SU-DHL-6 (cell line): ENCODE data around the gene MAGEA3.
"Not testable (repeated sequence)": the region's sequence is repeated elsewhere in the genome, so short reads cannot be mapped to it uniquely, and the experiment has no call there.

Experiments used
- H2AFZ ChIP-seq: fragments of 200-600 bp; sonication (generic); 2 replicates; pipeline ENCODE4 v1.6.1; 2014; ENCODE audit warnings: low read depth, mild to moderate bottlenecking, moderate library complexity, mixed read lengths, antibody characterized with exemption, low read length; ENCODE audit not compliant: severe bottlenecking
- H3F3A ChIP-seq: fragments of 200-600 bp; shearing (Covaris generic); 2 replicates; pipeline ENCODE4 v1.6.0; 2016; ENCODE audit warnings: antibody characterized with exemption, mild to moderate bottlenecking; ENCODE audit not compliant: insufficient read depth
- H3K27ac ChIP-seq: fragments of 200-600 bp; sonication (generic); 2 replicates; pipeline ENCODE4 v1.5.1; 2016; ENCODE audit warnings: low read depth, mild to moderate bottlenecking, low read length, moderate library complexity, mixed read lengths
- H3K27me3 ChIP-seq: fragments of 200-600 bp; sonication (generic), shearing (Covaris generic); 2 replicates; pipeline ENCODE4 v1.6.0; 2014; ENCODE audit warnings: mild to moderate bottlenecking, low read length
- H3K36me3 ChIP-seq: fragments of 200-600 bp; sonication (generic); 2 replicates; pipeline ENCODE4 v1.6.1; 2014; ENCODE audit warnings: mild to moderate bottlenecking, low read length, mixed read lengths
- H3K4me2 ChIP-seq: fragments of 300-600, 200-600 bp; shearing (Covaris generic), sonication (generic); 2 replicates; pipeline ENCODE4 v1.6.0; 2014; ENCODE audit warnings: low read length, low read depth, mild to moderate bottlenecking; ENCODE audit not compliant: poor library complexity, severe bottlenecking
- H3K4me3 ChIP-seq: fragments of 200-600 bp; sonication (generic); 2 replicates; pipeline ENCODE4 v1.5.1; 2014; ENCODE audit warnings: antibody characterized with exemption, low read length, mild to moderate bottlenecking, mixed read lengths; ENCODE audit not compliant: insufficient read depth, poor library complexity, severe bottlenecking
- H3K79me2 ChIP-seq: fragments of 200-600 bp; sonication (generic); 2 replicates; pipeline ENCODE4 v1.6.1; 2014; ENCODE audit warnings: mild to moderate bottlenecking, low read length, moderate library complexity; ENCODE audit not compliant: insufficient read depth
- H3K9ac ChIP-seq: fragments of 200-600 bp; sonication (generic); 2 replicates; pipeline ENCODE4 v1.7.0; 2014; ENCODE audit warnings: mild to moderate bottlenecking, low read length
- H3K9me2 ChIP-seq: fragments of 200-600 bp; sonication (generic); replicated peaks from 2 replicates; pipeline ENCODE4 v1.6.1; 2014; ENCODE audit warnings: low read length; ENCODE audit not compliant: insufficient read depth
- H3K9me3 ChIP-seq: fragments of 200-600 bp; sonication (generic); 2 replicates; pipeline ENCODE4 v1.6.1; 2014; ENCODE audit warnings: low read length, mixed read lengths; ENCODE audit not compliant: insufficient read depth
- H4K20me1 ChIP-seq: fragments of 200-600 bp; sonication (generic); 2 replicates; pipeline ENCODE4 v1.6.1; 2014; ENCODE audit warnings: low read depth, mild to moderate bottlenecking, antibody characterized with exemption, low read length, moderate library complexity, mixed read lengths
- CTCF ChIP-seq: fragments of 200-600 bp; sonication (generic); IDR thresholded peaks from one replicate; pipeline ENCODE4 v1.5.1; 2017; ENCODE audit warnings: antibody characterized with exemption, mild to moderate bottlenecking, low read length, moderate library complexity; ENCODE audit not compliant: insufficient read depth, poor library complexity, severe bottlenecking
- EZH2phosphoT487 ChIP-seq: fragments of 200-600 bp; sonication (generic), shearing (Covaris generic); conservative IDR thresholded peaks from 2 replicates; pipeline ENCODE4 v1.6.1; 2018; ENCODE audit warnings: mild to moderate bottlenecking, antibody characterized with exemption, low read length, moderate library complexity, mixed read lengths

Gene MAGEA3

GRCh38 chrX:152735860-152736511 is 37.4 kb downstream of the MAGEA3 start:
- TF ChIP-seq CTCF (no peak), EZH2phosphoT487 (no peak)
- Histone ChIP-seq H3F3A (no peaks in the 10 kb centered on the region), H3K79me2 (no peaks in the 10 kb centered on the region), H4K20me1 (no peaks in the 10 kb centered on the region), H3K9me2 (no peaks in the 10 kb centered on the region), H3K9me3 (no peaks in the 10 kb centered on the region), H3K27ac (no peak overlapping the region), H2AFZ (no peak overlapping the region), H3K9ac (no peak overlapping the region), H3K4me3 (no peak overlapping the region), H3K27me3 (no peaks in the 10 kb centered on the region), H3K36me3 (no peaks in the 10 kb centered on the region), H3K4me2 (no peak overlapping the region)

GRCh38 chrX:152736528-152736927 is 37.9 kb downstream of the MAGEA3 start:
- H2AFZ ChIP-seq, H3K79me2 ChIP-seq, H4K20me1 ChIP-seq, H3K27ac ChIP-seq, H3K9ac ChIP-seq, H3K36me3 ChIP-seq, H3K9me2 ChIP-seq, H3K4me3 ChIP-seq, H3K9me3 ChIP-seq, H3F3A ChIP-seq, H3K27me3 ChIP-seq, H3K4me2 ChIP-seq: not testable (repeated sequence)

GRCh38 chrX:152738560-152738959 is 40.0 kb downstream of the MAGEA3 start:
- TF ChIP-seq EZH2phosphoT487: no peak
- TF ChIP-seq CTCF: no peak
- no peaks in the 10 kb centered on the region for H3K36me3 ChIP-seq
- H3K27ac ChIP-seq: no peak overlapping the region
- H3F3A ChIP-seq: no peaks in the 10 kb centered on the region
- H3K4me3 ChIP-seq: no peak overlapping the region
- no peak overlapping the region for H3K9ac ChIP-seq
- no peak overlapping the region for H2AFZ ChIP-seq
- no peaks in the 10 kb centered on the region for H3K9me2 ChIP-seq
- no peaks in the 10 kb centered on the region for H3K9me3 ChIP-seq
- H3K79me2 ChIP-seq: no peaks in the 10 kb centered on the region
- H3K4me2 ChIP-seq: no peak overlapping the region
- no peaks in the 10 kb centered on the region for H4K20me1 ChIP-seq
- no peaks in the 10 kb centered on the region for H3K27me3 ChIP-seq
